Measurements from ENCODE around the gene HHIPL1.

Gene HHIPL1

GRCh38 chr14:99718031-99718810 is 73.3 kb downstream of the HHIPL1 start:
- DNase-seq, result peak; percentile 49

GRCh38 chr14:99718811-99719192 is 73.9 kb downstream of the HHIPL1 start:
- DNase-seq, result no peak

DNA sequence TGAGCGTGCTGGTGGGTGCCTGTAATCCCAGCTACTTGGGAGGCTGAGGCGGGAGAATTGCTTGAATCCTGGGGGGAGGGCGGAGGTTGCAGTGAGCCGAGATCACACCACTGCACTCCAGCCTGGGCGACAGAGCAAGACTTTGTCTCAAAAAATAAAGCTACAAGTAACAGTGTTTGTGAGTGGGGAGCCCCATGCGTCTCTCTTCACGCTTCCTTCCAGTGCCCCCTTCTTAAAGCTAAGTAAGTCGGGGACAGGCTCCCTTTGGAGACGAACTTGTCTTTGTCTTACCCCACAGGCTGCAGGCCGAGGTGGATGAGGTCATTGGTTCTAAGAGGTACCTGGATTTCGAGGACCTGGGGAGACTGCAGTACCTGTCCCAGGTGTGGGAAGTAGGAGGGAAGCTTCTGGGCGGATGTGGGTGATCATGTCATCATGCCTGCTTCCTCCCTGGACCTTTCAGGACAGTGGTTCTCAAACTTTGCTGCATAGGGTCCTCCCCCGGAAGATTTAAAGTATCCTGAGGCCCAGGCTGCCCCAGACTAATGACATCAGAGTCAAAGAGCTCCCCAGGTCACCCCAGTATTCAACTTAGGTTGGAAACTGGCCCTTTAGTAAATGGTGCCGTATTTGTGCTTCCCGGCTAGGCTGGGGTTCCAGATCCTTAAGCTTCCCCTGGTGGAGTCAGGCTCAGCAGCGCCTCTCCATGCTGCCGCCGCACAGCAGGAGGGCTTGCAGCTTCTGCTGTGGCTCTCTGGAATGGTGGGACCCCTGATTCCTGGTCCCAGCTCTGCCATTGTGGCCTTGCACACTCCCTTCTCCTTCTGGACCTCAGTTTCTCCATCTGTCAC is 76.2 kb downstream of the HHIPL1 start:
- DNase-seq, result no peak

- DNase-seq, result no peak
Observed at GRCh38 chr14:99721792-99722516, 77.0 kb downstream of the HHIPL1 start.

- no peak for DNase-seq
Observed at GRCh38 chr14:99722741-99723140, 77.8 kb downstream of the HHIPL1 start.

GRCh38 chr14:99724196-99724891 is 79.4 kb downstream of the HHIPL1 start:
- DNase-seq, result no peak

DNA sequence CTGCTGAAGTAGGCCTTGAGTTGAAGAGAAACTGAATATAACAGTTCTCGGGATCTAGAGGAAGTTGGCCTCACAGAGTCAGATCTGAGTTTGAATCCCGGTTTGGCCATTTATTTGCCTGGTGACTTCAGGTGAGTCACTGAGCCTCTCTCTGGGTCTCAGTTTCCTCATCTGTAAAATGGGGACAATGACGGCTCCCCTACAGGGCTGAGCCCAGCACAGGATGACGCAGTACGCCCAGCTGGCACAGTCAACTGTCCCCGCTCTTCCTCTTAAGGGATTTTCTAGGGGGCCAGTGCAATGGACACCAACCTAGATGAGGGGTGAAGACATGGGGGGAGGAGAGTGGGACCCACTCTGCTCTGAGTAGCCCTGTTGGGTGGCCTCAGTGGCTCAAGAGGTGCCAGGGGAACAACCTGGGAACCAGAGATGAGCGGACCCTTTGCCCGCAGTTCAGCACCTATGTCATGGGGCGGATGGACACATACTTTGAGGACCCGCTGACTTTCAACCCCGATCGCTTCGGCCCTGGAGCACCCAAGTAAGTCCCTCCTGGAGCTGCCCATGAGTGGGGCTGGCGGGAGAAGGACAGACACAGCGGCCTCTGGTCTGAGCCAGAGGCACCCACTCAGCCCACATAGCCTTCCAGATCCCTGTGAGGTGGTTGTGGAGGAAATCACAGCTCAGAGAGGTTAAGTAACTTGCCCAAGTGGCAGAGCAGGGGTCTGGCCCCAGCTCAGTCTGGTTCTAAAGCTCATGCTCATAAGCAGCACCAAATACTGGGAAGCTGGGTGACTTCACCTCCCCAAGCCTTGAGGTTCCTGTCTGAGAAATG is 80.2 kb downstream of the HHIPL1 start:
- DNase-seq, result no peak

DNA sequence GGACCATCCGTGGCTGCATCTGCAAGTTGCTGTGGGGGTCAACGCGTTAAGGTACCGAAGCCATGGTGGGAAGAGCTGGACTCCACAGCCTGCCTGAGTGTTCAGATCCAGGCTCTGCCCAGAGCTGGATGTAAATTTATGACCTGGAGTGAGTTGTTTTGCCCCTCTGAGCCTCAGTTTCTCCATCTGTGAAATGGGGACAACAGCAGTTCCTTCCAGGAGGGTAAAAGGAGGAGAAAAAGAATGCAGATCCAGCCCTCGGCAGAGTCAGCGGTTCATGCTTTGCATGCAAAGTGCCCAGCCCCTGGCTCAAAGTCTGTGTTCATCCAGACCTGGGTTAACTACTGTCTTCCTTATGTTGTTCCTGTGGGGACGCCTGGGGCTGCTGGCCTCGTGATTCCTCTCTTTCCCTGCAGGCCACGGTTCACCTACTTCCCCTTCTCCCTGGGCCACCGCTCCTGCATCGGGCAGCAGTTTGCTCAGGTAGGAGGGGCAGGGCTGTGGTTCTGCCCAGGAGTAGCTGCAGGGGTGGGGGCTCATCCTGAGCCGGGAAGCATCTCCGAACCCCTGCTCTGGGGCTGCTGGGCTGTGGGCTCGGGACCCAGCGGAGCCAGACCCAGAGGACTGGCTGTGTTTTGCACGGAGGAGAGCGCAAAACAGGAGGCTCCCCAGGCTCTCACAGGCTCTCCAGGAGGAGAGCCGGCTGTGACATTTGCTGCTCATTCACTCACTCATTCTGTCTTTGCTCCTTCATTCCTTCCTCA is 81.0 kb downstream of the HHIPL1 start:
- DNase-seq, result no peak

DNA sequence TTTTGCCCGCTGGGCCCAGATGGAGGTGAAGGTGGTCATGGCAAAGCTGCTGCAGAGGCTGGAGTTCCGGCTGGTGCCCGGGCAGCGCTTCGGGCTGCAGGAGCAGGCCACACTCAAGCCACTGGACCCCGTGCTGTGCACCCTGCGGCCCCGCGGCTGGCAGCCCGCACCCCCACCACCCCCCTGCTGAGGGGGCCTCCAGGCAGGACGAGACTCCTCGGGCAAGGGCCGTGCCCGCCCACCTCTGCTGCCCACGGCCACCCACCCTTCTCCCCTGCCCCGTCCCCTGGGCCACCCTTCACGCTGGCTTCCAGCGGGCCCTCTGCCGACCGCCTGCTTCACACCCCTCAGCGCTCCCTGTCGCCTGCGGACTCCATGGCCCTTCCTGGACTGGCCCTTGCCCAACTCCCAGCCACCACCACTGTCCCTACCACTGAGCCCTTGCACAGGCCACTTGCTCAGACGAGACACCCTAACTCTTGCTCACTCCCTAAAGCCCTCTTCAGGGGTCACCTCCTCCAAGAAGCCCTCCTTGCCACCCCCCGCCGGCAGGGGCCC is 81.7 kb downstream of the HHIPL1 start:
- DNase-seq, result no peak

GRCh38 chr14:99727096-99727870 is 82.4 kb downstream of the HHIPL1 start:
- DNase-seq, result no peak

- DNase-seq, result no peak
Observed at GRCh38 chr14:99728231-99728920, 83.4 kb downstream of the HHIPL1 start.

GRCh38 chr14:99728981-99729451 is 84.1 kb downstream of the HHIPL1 start:
- DNase-seq, result no peak

Measured in fibroblast of skin of back (primary cell).